Measurements from ENCODE around the gene PLA2G4C.

PLA2G4C gene

DNA sequence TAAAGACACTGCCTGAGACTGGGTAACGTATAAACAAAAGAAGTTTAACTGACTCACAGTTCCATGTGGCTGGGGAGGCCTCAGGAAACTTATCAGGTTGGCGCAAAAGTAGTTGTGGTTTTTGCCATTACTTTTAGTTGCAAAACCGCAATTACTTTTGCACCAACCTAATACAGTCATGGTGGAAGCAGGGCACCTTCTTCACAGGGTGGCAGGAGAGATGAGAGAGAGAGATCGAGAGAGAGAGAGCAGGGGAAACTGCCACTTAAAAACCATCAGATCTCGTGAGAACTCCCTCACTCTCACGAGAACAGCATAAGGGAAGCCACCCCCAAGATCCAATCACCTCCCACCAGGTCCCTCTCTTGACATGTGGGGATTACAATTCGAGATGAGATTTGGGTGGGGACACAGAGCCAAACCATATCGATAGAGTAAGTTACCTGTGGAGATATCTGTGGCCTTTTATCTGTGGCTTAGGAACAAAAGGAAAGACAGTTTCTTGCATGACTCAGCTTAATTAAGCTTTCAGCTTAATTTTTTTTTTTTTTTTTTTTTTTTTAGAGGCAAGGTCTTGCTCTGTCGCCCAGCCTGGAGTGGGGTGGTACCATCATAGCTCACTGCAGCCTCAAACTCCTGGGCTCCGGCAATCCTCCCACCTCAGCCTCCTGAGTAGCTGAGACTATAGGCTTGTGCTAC lies 59.1 kb downstream of the PLA2G4C start:
- peak; percentile 36 for DNase-seq

DNA sequence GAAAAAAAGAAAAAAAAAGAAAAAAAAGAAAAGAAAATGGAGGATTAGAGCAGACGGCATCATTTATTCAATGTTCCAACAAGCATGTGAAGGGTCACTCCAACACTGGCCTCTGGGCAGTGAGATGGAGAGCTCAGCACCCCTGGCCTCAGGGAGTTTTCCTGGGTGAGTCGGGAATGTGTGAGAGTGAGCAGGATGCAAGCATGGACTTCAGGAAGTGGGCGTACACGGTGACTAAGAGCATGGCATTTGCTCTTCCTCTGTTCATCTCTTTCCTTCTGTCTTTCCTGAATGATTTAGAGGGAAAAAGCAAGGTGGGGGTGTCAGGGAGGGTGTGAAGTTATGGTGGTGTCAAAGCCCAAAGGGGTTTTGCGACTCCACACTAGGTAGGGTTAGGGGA lies 66.1 kb downstream of the PLA2G4C start:
- DNase-seq: no peak

DNA sequence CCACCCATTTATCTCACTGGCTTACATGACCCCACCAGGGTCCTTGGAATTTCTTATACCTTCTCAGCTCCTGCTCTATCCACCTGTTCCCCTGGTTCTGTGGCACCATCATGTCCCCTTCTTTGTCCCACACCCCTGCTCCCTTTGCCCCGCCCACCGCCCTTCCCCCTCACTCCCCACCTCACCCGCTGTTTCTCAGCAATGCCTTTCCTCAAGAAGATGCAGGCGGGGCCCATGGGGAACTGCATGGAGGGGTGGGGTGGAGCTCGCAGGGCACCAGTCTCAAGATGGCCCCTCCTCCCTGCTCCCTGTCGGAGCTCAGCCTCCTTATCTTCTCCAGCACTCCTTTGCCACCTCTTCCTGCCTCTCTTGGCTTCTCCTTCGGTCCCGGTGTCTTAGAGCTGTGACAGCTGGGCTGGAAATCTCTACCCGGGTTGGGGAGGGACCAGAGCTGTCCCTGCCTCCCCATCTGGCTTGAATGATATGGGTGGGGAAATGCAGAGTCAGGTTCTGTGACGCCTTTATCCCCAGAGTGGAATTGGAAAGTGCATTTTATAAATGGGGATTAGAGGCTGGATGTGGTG lies 66.8 kb downstream of the PLA2G4C start, which contains the start of gene CABP5:
Gene CABP5, minus strand, starts transcription at position 405 of the 584 bp plus-strand sequence. Its CDS starts 157 bp downstream, at position 248.
- DNase-seq: peak; percentile 31

DNA sequence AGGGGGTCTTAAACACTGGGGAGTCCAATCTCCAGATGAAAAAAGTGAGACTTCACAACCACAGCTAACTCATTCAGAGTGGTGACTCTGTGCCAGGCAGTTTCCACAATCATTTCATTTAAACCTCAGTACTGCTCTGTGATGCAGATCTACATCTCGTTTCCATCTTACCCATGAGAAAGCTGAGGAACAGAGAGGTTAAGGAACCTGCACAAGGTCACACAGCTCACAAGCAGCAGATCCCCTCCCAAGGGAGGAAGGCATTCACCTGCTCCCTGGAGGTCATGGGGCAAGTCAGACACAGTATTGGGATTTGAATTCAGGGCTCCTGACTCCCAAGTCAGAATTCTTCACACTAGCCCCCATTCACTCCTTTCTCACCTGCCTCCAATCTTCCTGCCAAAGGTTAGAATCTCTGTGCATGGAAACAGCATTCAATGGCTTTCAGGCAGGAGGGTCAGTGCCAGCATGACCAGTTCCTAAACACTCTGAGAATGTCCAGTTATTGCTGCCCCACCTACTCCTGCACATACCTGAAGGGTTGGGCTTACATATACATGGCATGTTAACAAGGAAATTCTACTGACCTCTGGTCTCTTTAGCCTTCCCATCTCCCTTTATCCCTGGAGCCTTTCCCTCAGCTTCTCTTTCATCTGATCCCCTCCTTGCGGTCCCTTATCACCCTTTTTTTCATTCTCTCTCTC lies 68.6 kb downstream of the PLA2G4C start:
- DNase-seq: no peak

DNA sequence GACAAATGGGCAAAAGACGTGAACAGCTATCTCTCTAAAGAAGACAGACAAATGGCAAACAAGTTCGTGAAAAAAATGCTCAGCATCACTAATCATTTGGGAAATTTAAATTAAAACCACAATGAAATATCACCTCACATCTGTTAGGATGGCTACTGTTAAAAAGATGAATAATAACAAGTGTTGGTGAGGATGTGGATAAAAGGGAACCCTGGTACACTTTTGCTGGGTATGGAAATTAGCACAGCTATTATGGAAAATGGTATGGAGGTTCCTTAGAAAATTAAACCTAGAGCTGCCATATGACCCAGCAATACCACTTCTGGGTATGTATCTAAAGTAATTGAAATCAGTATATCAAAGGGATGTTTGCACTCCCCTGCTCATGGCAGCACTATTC lies 73.9 kb downstream of the PLA2G4C start:
- no peak for DNase-seq

DNA sequence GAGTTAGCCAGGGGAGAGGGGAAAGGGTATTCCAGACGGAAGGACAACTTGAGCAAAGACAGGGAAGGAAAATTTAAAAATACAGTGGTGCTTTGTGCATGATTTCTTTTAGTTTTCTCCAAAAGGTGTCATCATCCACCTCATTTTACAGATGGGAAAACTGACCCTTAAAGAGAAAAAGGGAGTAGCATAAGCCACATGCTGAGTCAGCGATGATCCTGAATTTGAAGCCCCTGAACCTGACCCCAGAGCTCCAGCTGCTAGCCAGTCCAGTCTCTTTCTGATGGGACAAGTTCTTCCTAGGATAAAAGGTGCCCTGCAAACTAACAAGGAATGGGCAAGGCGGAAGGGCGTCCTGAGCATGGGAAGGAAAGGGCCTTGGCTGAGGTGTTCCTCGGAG lies 77.0 kb downstream of the PLA2G4C start:
- DNase-seq: no peak

DNA sequence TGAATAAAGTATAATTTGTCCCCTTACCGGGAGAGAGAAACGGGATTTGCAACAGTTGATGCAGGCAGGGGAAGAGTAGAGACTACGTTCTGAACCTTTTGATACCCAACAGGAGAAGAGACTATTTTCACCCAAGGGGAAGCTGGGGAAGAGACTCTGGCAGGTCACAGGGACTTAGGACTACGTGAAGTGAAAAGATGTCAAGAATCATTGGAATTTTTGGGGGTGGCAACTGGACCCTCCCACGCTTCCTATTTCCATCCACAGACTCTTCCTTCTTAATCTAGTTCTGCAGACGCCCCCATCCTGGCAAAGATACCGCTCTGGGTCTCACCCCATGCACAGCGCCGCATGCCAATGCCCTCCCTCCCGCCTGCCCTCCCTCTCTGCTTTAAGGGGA lies 80.5 kb downstream of the PLA2G4C start:
- DNase-seq: no peak

DNA sequence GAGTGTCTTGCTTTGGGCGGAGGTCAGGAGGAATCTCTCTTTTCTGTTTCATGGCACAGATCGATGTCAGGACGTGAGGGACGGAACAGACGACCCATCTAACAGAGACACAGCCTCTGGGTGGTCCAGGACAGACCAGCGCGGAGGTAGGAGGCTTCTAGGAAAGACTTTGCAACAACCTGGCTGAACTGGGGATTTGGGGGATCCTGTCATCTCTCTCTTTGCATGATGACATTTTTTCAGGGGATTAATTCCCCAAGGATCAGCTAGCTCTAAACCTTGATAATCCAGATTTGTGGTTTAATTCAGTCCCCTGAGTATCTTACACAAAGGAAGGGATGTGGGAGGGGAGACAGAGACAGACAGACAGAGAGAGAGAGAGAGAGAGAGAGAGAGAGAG lies 81.2 kb downstream of the PLA2G4C start:
- DNase-seq: no peak

DNA sequence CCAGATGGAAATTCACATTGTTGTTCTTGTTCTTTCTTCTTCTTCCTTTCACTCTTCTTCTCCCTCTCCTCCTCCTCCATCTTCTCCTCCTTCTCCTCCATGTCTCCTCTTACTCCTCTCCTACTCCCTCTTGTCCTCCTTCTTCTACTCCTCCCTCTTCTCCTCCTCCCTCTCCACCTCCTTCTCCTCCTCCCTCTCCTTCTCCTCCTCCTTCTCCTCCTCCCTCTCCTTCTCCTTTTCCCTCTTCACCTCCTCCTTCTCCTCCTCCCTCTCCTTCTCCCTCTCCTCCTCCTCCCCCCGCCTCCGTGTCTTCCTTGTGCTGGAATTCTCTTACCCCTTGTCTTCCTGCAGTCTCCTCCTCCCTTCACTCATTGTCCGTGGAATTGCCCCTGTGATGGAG lies 85.1 kb downstream of the PLA2G4C start:
- no peak for DNase-seq

DNA sequence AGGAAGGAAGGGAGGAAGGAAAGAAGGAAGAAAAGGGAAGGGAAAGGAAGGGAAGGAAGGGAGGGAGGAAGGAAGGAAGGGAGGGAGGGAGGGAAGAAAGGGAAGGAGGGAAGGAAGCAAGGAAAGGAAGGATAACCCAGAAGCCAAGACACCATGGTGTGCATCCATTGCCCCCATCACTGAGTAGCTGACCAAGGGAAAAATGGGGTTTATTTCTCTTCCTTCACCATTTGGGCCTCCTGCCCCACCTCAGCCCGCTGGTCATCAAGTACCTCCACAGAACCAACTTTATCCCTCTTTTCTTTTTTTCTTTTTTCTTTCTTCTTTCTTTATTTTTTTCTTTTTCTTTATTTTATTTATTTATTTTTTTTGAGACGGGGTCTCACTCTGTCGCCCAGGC lies 87.1 kb downstream of the PLA2G4C start:
- DNase-seq: no peak

DNA sequence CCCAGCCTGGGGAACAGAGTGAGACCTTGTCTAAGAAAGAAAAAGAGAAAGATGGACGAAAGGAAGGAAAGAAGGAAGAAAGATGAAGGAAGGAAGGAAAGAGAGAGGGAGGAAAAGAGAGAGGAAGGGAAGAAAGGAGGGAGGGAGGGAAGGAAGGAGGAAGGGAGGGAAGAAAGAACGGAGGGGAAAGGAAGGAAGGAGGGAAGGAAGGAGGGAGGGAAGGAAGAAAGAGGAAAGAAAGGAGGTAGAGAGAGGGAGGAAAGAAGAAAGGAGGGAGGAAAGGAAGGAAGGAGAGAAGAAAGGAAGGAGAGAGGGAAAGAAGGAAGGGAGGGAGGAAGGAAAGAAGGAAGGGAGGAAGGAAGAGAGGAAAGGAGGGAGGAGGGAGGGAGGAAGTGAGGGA lies 87.6 kb downstream of the PLA2G4C start:
- DNase-seq: no peak

DNA sequence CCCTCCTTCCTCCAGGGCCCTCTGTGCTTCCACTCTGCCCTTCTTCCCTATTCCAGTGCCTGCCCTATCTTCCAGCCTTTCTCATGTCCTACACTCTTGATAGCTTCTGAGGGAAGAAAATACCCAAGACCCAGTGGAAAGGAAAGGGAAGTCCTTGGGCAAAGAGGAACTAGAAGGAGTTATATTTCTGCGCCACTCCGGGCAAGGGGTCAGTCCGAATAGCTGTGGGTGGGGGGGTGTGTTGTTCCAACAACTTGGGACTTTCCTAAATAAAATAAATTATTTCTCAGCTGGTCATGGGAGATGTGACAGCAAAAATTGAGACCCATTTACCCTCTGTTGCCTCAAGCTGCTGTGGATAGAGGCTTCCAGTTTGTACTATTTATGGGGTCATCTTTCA lies 89.9 kb downstream of the PLA2G4C start:
- no peak for DNase-seq

DNA sequence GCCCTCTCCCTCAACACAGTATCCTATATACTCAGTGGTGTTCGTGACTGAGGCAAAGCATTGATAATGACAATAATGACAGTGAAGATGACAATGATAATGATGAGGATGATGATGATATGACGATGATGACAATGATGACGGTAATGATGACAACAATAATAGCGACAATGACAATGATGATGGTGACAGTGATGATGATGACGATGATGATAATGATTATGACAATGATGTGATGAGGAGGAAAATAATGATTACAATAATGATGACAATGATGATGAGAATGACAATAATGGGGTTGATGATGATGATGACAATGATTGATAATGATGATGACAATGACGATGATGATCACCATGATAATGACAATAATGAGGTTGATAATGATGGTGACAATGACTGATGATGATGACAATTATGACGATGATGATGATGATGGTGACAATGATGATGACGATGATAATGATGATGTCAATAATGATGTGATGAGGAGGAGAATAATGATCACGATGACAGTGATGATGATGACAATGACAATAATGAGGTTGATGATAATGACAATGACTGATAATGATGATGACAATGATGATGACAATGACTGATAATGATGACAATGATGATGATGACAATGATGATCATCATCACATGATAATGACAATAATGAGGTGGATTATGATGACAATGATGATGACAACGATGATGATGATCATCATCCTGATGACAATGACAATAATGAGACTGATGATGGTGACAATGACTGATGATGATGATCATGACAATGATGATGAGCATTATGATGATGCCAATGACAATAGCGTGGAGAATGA lies 99.5 kb downstream of the PLA2G4C start:
- DNase-seq: no peak

DNA sequence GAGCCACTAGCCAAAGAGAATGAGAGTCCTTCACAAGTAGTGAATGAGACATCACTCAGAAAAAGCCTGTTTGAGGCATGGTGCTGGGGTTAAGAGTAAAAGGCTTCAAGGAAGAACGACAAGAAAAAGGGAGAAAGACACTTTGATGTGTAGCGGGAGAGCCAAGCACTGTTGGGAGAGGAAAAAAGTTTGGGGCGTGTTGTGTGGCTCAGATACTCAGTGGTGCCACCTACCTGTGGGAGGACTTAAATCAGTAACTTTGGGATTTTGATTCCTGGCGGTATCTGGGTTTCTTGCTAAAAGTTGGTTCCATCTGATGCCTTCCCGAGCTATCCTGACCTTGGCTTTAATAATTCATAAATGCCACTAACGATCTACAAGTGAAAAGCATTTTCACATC lies 103.9 kb downstream of the PLA2G4C start:
- DNase-seq: peak; percentile 16

DNA sequence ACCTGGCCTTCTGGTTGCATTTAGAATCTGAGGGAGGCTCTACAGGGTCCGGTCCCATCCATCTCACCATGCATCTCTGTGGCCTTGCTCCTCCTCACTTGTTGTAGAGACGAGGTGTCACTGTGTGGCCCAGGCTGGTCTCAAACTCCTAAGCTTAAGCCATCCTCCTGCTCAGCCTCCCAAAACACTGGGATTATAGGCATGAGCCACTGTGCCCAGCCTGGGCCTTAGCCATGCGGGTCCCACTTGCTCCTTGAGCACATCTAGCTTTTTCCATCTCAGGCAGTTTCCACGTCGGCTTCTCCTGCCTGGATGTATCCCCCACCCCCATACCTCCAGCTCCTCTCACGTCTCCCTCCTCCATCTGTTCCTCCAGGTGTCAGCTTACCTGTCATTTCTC lies 106.4 kb downstream of the PLA2G4C start:
- no peak for DNase-seq

DNA sequence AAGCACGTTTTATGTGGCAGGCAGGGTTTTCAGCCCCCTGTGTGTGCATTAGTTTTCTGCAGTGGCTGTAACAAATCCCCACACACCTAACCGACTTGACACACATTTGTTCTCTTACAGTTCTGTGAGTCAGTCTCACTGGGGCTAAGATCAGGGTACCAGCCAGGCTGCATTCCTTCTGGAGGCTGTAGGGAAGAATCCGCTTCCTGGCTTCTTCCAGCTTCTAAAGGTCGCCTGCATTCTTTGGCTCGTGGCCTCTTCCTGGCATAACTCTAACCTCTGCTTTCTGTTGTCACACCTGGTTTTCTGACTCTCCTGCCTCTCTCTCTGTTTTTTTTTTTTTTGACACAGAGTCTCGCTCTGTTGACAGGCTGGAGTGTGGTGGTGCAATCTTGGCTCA lies 109.8 kb downstream of the PLA2G4C start:
- no peak for DNase-seq

DNA sequence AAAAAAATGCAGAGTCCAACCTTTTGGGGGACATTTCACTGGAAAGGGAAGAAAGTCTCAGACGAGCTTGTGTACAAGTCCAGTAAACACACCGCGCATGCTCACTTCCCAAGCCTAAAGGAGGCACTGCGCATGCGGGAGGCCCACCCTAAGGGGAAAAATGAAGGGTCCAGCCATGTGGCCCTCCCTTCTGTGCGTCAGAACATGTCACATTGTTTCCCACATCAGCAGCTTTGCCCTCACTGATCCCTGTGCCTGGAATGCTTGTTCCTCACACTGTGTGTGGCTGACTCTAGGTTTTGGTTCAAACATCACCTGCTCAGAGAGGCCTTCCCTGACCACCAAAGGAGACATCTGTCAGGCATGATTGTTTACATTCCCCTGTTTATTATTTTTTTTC lies 111.8 kb downstream of the PLA2G4C start:
- DNase-seq: no peak

All from hematopoietic multipotent progenitor cell treated with erythropoietin and hydrocortisone succinate and interleukin-3 and kit ligand, for 6 days (in vitro differentiated cells).